HepG2 (cell line): ENCODE data around the gene ZNF500. TPM values are rescaled to one million over a fixed set of nuclear protein-coding genes. Genes with fewer than 3 reads are reported as not detected.

ENCODE experiments used
- GZF1 ChIP-seq: sonication (generic); formaldehyde crosslinking; IDR thresholded peaks from 2 replicates; pipeline ENCODE4 v1.5.1; 2020; ENCODE audit warnings: mild to moderate bottlenecking, missing genetic modification reagents
- HNF4A ChIP-seq: sonication (generic); formaldehyde crosslinking; IDR thresholded peaks from 2 replicates; pipeline ENCODE4 v1.4.0; 2020; ENCODE audit warnings: missing genetic modification reagents
- HOXD1 ChIP-seq: sonication (generic); formaldehyde crosslinking; IDR thresholded peaks from 2 replicates; pipeline ENCODE4 v1.5.0; 2020; ENCODE audit warnings: missing genetic modification reagents
- KMT2A ChIP-seq: sonication (generic); formaldehyde crosslinking; IDR thresholded peaks from 2 replicates; pipeline ENCODE4 v1.4.0; 2020; ENCODE audit warnings: missing genetic modification reagents
- NFIB ChIP-seq: sonication (generic); formaldehyde crosslinking; IDR thresholded peaks from 2 replicates; pipeline ENCODE4 v1.9.0; 2021; ENCODE audit warnings: missing genetic modification reagents, mild to moderate bottlenecking, borderline replicate concordance
- NFRKB ChIP-seq: fragments of 450-650 bp; IDR thresholded peaks from 2 replicates; pipeline ENCODE4 v1.6.1; 2017
- PLRG1 ChIP-seq: fragments of 450-650 bp; conservative IDR thresholded peaks from 2 replicates; pipeline ENCODE4 v1.6.1; 2016
- PRMT3 ChIP-seq: sonication (generic); formaldehyde crosslinking; IDR thresholded peaks from 2 replicates; pipeline ENCODE4 v1.8.1; 2022; ENCODE audit warnings: low read depth, mild to moderate bottlenecking, moderate library complexity, missing genetic modification reagents, borderline replicate concordance
- SIX1 ChIP-seq: sonication (generic); formaldehyde crosslinking; IDR thresholded peaks from 2 replicates; pipeline ENCODE4 v1.4.0; 2020; ENCODE audit warnings: missing genetic modification reagents, borderline replicate concordance
- SNAPC2 ChIP-seq: sonication (generic); formaldehyde crosslinking; IDR thresholded peaks from 2 replicates; pipeline ENCODE4 v1.8.1; 2022; ENCODE audit warnings: mild to moderate bottlenecking, missing genetic modification reagents
- ZBTB7B ChIP-seq: sonication (generic); formaldehyde crosslinking; IDR thresholded peaks from 2 replicates; pipeline ENCODE4 v1.4.0; 2020; ENCODE audit warnings: missing genetic modification reagents
- ZNF136 ChIP-seq: sonication (generic); formaldehyde crosslinking; IDR thresholded peaks from 2 replicates; pipeline ENCODE4 v1.8.1; 2022; ENCODE audit warnings: low read depth, mild to moderate bottlenecking, moderate library complexity, missing genetic modification reagents
- ZNF138 ChIP-seq: sonication (generic); formaldehyde crosslinking; IDR thresholded peaks from 2 replicates; pipeline ENCODE4 v1.5.0; 2020; ENCODE audit warnings: mild to moderate bottlenecking, low read depth, missing genetic modification reagents
- ZNF282 ChIP-seq: fragments of 450-650 bp; IDR thresholded peaks from 2 replicates; pipeline ENCODE4 v1.6.1; 2018; ENCODE audit not compliant: partially characterized antibody
- ZNF543 ChIP-seq: sonication (generic); formaldehyde crosslinking; IDR thresholded peaks from 2 replicates; pipeline ENCODE4 v1.4.0; 2020; ENCODE audit warnings: mild to moderate bottlenecking, missing genetic modification reagents
- ZNF629 ChIP-seq: sonication (generic); formaldehyde crosslinking; conservative IDR thresholded peaks from 2 replicates; pipeline ENCODE4 v1.5.0; 2020; ENCODE audit warnings: missing genetic modification reagents
- polyA plus RNA-seq, 8 experiments: library from polyadenylated mRNA; depleted of rRNA in 3 of 8; stranded (reverse) in 7 of 8; unstranded in 1 of 8; fragments of >200 nt; fragmentation: Illumina TruSeq in 4 of 8; extraction: Trizol in 4 of 8; gene quantifications; 2 replicates each; pipeline versions ENCODE4 v1.2.1 to v1.2.3, GENCODE V29; 2011 to 2016; ENCODE audit warnings: low read depth in 4 of 8, missing spikeins in 1 of 8, mixed read lengths in 1 of 8; ENCODE audit not compliant: insufficient read depth in 1 of 8
- total RNA-seq, 5 experiments: library from RNA; depleted of rRNA; stranded (reverse); fragments of >200 nt; fragmentation: Illumina TruSeq; extraction: Trizol; gene quantifications; 2 replicates each; pipeline ENCODE4 v1.2.3, GENCODE V29; 2016; ENCODE audit warnings: low read depth in 1 of 5
- TF ChIP-seq, protein P1 (sequence below): sonication (generic); formaldehyde crosslinking; IDR thresholded peaks from 2 replicates; pipeline ENCODE4 v1.4.0; 2020; ENCODE audit warnings: missing genetic modification reagents
- TF ChIP-seq, protein P2 (sequence below): sonication (generic); formaldehyde crosslinking; conservative IDR thresholded peaks from 2 replicates; pipeline ENCODE4 v1.4.0; 2020; ENCODE audit warnings: mild to moderate bottlenecking, missing genetic modification reagents, moderate library complexity
- TF ChIP-seq, protein P3 (sequence below): IDR thresholded peaks from 2 replicates; pipeline ENCODE4 v1.6.1; 2016; ENCODE audit warnings: missing biosample characterization, missing genetic modification reagents, low read depth

Gene ZNF500
- total and polyA plus RNA-seq, 2 of the 13 experiments (the other 11 are each of a cell fraction or from before 2014, with no cell fraction given), result 6.1 to 12.2 TPM

DNA sequence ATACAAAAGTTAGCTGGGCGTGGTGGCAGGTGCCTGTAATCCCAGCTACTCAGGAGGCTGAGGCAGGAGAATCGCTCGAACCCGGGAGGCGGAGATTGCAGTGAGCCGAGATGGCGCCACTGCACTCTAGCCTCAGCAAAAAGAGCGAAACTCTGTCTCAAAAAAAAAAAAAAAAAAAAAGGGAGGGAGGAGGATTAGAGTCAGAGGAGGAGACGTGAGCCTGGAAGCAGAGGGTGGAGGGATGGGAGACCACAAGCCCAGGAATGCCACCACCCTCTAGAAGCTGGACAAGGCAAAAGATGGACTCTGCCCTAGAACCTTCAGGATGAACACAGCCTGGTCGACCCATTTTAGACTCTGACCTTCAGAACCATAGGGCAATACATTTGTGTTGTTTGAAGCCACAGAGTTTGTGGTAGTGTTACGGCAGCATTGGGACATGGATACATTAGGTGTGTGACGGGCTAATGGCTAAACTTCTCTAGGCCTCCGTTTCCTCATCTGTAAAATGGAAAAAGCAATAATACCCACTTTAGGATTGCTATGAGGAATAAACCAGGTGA, 26.1 kb upstream of the ZNF500 start (continued):
- TF ChIP-seq SNAPC2 (CRISPR knock-in tag), result no peak
- TF ChIP-seq HNF4A (CRISPR knock-in tag), result peak; percentile 89
- TF ChIP-seq KMT2A (CRISPR knock-in tag), result no peak
- no peak for TF ChIP-seq NFRKB
- TF ChIP-seq ZNF136 (CRISPR knock-in tag), result no peak
- TF ChIP-seq NFIB (CRISPR knock-in tag), result no peak
- no peak for TF ChIP-seq ZNF543
- no peak for TF ChIP-seq SIX1 (CRISPR knock-in tag)
- TF ChIP-seq, protein P1, sequence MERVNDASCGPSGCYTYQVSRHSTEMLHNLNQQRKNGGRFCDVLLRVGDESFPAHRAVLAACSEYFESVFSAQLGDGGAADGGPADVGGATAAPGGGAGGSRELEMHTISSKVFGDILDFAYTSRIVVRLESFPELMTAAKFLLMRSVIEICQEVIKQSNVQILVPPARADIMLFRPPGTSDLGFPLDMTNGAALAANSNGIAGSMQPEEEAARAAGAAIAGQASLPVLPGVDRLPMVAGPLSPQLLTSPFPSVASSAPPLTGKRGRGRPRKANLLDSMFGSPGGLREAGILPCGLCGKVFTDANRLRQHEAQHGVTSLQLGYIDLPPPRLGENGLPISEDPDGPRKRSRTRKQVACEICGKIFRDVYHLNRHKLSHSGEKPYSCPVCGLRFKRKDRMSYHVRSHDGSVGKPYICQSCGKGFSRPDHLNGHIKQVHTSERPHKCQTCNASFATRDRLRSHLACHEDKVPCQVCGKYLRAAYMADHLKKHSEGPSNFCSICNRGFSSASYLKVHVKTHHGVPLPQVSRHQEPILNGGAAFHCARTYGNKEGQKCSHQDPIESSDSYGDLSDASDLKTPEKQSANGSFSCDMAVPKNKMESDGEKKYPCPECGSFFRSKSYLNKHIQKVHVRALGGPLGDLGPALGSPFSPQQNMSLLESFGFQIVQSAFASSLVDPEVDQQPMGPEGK (CRISPR knock-in tag), result no peak
- no peak for TF ChIP-seq ZNF138
- peak; percentile 93 for TF ChIP-seq ZNF629
- TF ChIP-seq ZBTB7B (CRISPR knock-in tag), result no peak
- TF ChIP-seq, protein P2, sequence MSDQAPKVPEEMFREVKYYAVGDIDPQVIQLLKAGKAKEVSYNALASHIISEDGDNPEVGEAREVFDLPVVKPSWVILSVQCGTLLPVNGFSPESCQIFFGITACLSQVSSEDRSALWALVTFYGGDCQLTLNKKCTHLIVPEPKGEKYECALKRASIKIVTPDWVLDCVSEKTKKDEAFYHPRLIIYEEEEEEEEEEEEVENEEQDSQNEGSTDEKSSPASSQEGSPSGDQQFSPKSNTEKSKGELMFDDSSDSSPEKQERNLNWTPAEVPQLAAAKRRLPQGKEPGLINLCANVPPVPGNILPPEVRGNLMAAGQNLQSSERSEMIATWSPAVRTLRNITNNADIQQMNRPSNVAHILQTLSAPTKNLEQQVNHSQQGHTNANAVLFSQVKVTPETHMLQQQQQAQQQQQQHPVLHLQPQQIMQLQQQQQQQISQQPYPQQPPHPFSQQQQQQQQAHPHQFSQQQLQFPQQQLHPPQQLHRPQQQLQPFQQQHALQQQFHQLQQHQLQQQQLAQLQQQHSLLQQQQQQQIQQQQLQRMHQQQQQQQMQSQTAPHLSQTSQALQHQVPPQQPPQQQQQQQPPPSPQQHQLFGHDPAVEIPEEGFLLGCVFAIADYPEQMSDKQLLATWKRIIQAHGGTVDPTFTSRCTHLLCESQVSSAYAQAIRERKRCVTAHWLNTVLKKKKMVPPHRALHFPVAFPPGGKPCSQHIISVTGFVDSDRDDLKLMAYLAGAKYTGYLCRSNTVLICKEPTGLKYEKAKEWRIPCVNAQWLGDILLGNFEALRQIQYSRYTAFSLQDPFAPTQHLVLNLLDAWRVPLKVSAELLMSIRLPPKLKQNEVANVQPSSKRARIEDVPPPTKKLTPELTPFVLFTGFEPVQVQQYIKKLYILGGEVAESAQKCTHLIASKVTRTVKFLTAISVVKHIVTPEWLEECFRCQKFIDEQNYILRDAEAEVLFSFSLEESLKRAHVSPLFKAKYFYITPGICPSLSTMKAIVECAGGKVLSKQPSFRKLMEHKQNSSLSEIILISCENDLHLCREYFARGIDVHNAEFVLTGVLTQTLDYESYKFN (CRISPR knock-in tag), result peak; percentile 30; the same call in 1 of the 2 replicates
- no peak for TF ChIP-seq ZNF282
- TF ChIP-seq HOXD1 (CRISPR knock-in tag), result no peak
- TF ChIP-seq, protein P3, sequence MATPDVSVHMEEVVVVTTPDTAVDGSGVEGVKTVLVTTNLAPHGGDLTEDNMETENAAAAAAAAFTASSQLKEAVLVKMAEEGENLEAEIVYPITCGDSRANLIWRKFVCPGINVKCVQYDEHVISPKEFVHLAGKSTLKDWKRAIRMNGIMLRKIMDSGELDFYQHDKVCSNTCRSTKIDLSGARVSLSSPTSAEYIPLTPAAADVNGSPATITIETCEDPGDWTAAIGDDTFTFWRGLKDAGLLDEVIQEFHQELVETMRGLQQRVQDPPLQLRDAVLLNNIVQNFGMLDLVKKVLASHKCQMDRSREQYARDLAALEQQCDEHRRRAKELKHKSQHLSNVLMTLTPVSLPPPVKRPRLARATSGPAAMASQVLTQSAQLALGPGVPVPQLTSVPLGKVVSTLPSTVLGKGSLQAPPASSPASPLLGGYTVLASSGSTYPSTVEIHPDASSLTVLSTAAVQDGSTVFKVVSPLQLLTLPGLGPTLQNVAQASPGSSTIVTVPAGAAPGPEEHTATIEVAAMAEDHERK (CRISPR knock-in tag), result no peak
- no peak for TF ChIP-seq PLRG1
- TF ChIP-seq GZF1 (CRISPR knock-in tag), result no peak
- TF ChIP-seq PRMT3 (CRISPR knock-in tag), result no peak
